ENCODE measurements around the gene DDO.
"Not testable (repeated sequence)": the region's sequence is repeated elsewhere in the genome, so short reads cannot be mapped to it uniquely, and the experiment has no call there.

Gene DDO

GRCh38 chr6:110352563-110353262, 62.7 kb downstream of the DDO start:
- Histone ChIP-seq H3K4me3 (no peak overlapping the region), H3K27ac (peak overlapping the region in 4 of 21 experiments; percentile 38 to 63 (median 50))

GRCh38 chr6:110351986-110352385, 63.4 kb downstream of the DDO start:
- H3K4me3 ChIP-seq: no peak overlapping the region
- H3K27ac ChIP-seq: peak overlapping the region in 1 of 21 experiments; percentile 31

GRCh38 chr6:110351546-110351945, 63.8 kb downstream of the DDO start:
- Histone ChIP-seq H3K27ac (no peak overlapping the region), H3K4me3 (no peak overlapping the region)

GRCh38 chr6:110350593-110350992, 64.8 kb downstream of the DDO start:
- not testable (repeated sequence) for H3K4me3 ChIP-seq, H3K27ac ChIP-seq

GRCh38 chr6:110348961-110349690, 66.2 kb downstream of the DDO start:
- Histone ChIP-seq H3K4me3 (no peak overlapping the region), H3K27ac (no peak overlapping the region)

- H3K4me3 ChIP-seq: no peak overlapping the region
- H3K27ac ChIP-seq: no peak overlapping the region
Measured at GRCh38 chr6:110345025-110345424, 70.3 kb downstream of the DDO start.

- no peak overlapping the region for H3K27ac ChIP-seq
- H3K4me3 ChIP-seq: no peak overlapping the region
Measured at GRCh38 chr6:110342759-110343158, 72.6 kb downstream of the DDO start.

All from skin epidermis (tissue), 12 donors.